Right lobe of liver (tissue), 4 donors: ENCODE results near the gene CPXM2.

Source experiments
- CTCF ChIP-seq, 4 donors: fragments of 200-600 bp in 3 of 4; fragments of 450-650 bp in 1 of 4; IDR thresholded peaks; one replicate each; pipeline versions ENCODE4 v1.5.1 to v1.8.0; 2016 to 2022; ENCODE audit warnings: antibody characterized with exemption in 4 of 4, mild to moderate bottlenecking in 2 of 4
- POLR2A ChIP-seq: fragments of 450-650 bp; IDR thresholded peaks from one replicate; pipeline ENCODE4 v1.6.1; 2017; ENCODE audit warnings: antibody characterized with exemption, mild to moderate bottlenecking
- donor health status: DM: no; HTN: no; CAD: no.
- donor health status: DM: no; HTN: no; CAD: no.
- donor health status: DM: no; HTN: yes; CAD: no.

GRCh38 chr10:123777881-123778280 is 113.7 kb downstream of the CPXM2 start:
- TF ChIP-seq CTCF (IDR thresholded peaks at IDR 0.05) (no peak), POLR2A (no peak)
